ENCODE measurements around the gene FYCO1.

FYCO1 gene

DNA sequence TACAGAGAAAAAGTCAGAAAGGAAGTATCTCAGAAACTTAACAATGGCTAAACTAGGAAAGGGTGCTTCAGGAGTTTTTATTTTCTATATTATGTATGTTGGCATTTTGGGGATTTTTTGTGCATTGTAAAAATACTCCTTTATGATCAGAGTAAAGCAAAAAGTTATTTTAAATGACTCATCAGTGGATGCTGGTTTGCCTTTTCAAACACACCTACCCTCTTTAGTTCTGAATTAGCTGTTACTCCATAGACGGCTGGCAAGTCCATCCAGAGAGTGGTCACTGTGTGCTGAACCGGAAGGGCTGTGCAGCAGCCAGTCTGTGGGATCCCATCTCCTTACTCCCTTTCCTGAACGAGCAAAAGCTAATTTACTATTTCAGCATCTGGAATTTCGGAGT, 108.3 kb downstream of the FYCO1 start:
- DNase-seq (ENCODE audit: low read depth in 3 of 3), result no peak

DNA sequence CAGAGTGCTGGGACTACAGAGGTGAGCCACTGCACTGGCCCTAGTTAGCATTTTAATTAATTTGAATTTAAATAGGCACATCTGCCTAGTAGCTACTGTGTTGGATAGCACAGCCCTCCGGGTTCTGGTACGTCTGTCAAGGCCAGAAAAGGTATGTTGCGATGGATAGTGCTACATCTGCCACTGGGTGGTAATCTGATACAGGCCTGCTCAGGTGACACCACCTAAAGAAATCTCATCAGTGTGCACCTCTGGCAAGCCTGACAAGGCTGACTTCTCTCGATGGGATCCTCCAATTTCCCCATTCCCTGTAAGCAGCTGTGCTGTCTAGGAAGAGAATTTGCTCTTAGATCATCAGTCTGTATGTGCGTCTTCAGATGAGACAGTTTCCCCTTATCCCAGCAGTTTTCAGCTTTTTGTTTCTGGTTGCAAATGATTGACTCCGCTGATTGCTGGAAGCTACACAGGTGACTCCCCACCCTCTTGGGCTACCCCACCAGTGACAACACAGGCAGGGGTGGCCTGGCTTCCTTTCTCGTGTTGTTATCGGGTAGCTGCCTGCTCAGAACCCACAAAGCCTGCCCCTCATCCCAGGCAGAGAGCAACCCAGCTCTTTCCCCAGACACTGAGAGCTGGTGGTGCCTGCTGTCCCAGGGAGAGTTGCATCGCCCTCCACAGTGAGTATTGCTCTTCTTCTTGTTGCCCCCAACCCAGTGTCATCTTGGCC, 109.5 kb downstream of the FYCO1 start, which contains the start of gene CCR9:
CCR9 (plus strand) TSS at position 565 of the 727 bp plus-strand sequence. CDS start 8,391 bp downstream, outside the sequence.
- DNase-seq (ENCODE audit: low read depth in 3 of 3), result no peak

DNA sequence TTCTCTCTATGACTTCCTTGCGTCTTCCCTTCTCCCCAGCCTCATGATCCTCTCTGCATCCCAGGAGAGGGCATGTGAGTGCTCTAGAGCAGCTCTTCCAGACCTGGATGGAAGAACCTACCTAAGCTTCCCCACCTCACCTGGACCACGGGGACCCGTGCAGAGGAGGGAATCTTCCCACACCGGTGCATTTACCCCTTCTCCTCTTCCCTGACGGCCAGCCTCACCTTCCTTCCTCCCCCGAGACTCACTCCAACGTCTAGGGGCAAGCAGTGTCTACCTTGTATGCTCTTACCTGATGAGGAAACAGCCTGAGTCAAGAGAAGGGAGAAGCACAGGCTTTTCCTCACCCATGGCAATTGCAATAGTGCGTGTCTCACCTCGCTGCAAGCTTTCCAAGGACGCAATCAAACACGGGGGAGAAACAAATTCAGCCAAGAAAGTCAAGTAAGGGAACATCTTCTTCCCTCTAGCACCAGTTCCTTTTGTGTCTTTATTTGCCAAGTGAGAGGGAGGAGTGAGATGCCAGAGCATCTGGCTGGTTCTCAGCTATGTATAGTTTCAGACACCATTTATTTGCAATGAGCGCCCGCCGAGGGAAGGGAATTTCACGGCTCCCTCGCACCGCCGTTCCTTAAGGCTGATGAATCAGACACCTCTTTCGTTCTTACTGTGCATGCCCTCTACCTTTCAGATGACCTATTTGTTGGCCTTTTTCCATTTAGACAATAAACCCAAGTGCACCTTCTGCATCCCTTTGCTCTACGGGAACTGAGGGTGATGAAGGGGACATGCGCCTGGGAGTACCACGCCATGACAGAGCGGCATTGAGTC, 111.0 kb downstream of the FYCO1 start:
- peak in 1 of 3 experiments; percentile 22 for DNase-seq (ENCODE audit: low read depth in 3 of 3)

DNA sequence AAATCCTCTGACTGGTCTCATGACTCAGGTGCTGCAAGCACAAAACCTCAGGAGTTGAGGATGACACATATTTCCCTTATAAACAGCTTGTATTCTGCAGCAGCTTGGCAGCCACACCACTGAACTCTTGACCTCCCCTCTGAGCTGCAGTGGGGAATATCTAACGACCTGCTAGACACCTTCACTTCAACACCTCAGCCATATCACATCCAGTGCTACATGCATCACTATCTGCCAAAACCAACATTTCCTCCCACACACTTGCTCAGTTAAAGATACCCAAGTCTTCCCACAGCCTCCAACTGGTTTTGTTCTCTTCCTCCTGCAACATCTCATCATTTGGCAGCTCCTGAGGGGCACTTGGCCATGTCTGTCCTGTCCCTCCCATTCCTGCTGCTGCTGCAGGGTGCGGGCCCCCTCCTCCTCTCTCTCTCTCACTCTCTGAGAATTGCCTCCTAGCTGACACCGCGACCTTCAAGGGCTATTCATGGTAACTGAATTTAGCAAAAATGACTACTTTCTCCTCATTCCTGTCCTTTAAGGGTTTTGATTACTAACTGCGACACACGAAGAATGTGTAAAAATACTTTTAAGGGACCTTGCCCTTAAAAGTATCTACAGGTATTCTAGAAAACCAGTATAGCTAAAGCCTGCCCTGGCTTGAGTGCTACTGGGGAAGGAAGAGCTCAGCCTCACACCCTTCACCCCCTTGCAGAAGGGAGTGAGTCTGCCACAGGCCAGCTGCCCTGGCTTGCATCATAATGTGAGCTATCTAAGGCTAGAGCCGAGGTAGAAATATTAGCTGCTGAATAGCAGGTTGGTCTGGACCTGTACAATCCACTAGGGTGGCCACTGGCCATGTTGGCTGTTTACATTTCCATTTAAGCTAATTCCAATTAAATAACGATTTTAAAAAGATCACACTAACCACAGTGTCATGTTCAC, 114.3 kb downstream of the FYCO1 start:
- DNase-seq (ENCODE audit: low read depth in 3 of 3), result peak in 2 of 3 experiments; percentile 12 to 25

DNA sequence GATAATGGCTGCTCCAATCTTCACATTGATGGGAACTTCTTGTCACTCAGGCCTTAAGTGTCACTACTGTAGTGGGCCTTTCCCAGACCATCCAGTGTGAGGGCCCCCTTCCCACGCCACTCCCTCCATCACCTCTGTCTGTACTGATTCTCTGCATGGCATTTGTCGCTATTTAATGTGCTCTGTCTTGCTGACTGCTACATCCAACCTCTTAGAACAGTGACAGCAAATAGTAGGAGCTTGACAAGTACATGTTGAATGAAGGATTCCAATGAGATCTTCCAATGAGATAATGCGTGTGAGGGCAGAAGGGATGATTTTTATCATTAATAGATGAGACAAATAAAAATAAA, 114.9 kb downstream of the FYCO1 start:
- no peak for DNase-seq (ENCODE audit: low read depth in 3 of 3)

DNA sequence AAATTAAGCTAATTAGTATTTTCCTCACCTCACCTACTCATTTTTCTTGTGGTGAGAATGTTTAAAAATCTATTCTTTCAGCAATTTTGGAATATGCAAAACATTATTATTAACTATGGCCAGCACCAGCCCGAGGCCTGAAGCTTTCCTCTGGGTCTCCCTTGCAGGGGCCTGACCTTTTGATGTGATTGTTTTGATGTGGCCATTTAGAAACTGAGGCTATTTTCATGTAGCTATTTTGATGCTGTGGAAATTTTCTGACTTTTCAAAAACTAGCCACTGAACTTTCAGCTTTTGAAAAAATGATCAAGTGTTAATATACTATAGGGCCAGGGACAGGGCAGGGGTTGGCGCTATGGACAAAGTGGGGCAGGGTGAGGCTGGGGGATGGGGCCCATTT, 117.5 kb downstream of the FYCO1 start:
- DNase-seq (ENCODE audit: low read depth in 3 of 3), result no peak

DNA sequence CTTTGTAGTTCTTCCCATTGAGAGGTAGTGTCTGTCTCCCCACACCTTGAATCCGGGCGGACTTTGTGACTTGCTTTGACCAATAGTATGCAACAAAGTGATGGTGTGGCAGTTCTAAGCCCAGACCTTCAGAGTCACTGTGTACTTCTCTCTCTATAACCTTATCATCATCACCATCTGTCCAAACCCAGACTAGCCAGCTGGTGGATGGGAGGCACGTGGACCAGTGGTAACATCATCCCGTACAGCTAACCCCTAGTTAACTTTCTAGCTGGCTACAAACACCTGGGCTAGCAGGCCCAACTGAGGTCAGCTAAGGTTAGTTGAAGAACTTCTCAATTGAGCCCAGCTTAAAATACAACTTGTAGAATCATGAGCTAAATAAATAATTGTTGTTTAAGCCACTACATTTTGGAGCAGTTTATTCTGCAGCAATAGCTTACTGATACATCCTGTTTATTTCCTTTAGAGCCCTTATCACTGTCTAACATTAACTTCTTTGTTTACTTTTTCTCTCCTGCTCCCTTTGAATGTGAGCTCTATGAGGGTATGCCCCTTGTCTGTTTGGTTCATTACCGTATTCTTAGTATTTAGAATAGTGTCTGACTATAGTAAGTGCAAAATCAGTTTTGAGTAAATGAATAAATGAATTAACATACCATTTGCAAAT, 120.8 kb downstream of the FYCO1 start:
- DNase-seq (ENCODE audit: low read depth in 3 of 3), result no peak

DNA sequence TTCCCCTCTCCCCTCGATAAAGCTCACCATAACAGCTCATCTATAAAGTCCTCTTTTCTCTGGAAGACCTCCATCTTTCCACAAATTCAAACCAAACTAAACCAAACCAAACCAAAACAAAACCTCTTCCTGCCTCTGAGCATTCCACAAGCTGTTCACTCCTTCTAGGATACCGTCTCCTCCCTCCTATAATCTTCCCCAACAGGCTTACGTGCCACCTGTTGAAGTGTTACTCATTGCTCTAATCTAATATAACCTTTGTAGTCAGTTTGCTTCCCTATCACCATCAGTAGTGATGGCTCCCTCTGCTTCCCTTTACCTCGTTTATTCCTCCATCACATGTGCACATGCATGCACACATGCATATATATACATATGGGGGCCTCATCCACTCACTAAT, 122.0 kb downstream of the FYCO1 start:
- no peak for DNase-seq (ENCODE audit: low read depth in 3 of 3)

DNA sequence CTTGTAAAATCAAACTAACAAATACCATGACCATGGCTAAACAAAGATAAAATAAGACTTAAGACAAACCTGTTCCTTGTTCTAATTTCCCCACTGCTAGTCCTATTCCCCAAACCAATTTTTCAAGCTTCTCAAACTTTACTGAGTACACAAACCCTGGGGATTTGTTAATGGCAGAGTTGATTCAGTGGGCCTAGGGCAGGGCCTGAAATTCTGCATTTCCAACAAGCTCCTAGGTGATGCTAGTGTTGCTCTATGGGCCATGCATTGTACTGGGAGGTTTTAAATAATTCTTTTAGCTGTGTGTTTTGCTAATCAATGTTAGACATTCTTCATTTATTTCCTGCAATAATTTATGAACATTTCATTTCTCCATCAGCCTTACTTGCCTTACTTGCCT, 122.6 kb downstream of the FYCO1 start:
- DNase-seq (ENCODE audit: low read depth in 3 of 3), result no peak

DNA sequence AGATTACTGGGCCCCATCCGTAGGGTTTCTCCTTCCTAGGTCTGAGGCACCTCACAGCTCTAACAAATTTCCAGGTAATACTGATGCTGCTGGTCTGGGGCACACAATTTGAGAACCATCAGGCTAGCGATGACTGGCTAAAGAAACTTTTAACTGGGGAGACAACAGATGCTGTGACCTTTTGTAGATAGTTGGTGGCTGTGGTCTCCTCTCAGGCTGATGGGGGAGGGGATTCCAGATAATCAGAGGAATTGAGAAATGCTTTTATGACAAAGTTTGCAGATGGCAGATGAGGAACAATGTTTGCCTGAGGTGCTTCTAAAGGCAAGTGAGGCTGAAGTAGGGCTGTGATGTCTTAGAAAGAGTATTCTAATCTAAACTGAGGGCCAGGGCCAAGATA, 123.1 kb downstream of the FYCO1 start:
- DNase-seq (ENCODE audit: low read depth in 3 of 3), result no peak

DNA sequence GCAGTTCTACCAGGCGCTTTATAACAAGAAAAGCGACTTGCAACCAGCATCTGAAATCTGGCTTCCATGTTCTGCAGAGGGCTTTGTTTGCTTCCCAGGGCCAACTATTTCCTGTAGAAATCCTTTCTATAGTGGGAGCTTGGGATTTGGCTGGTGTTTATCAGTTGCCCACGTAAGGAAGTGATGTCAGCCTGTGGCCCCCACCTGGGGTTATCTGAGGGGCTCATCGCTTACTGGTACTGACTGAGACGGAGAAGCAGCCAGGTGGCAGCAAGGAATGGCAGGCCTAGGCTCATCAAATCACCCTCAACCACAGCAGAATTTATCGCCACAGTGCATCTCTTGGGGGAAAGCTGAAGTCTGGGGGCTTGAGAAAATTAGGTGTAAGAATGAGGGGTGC, 123.8 kb downstream of the FYCO1 start:
- DNase-seq (ENCODE audit: low read depth in 3 of 3), result no peak

DNA sequence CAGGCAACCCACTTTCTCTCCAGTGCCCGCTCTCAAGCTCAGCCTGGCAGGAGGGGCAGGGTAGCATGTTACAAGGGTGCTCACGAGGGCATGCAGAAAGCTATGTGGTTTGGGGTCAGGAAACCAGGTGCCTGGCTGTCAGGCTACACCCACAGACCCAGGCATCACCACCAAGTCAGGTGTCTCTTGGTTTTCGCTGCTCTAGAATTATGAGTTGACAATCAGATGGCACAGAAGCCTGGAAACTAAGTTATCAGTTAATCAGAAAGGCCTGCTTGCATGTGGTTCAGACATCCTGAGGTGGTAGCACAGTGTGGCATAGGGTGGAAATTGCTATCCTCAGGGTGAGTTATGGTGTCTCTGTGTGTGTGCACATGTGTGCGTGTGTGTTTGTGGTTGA, 125.5 kb downstream of the FYCO1 start:
- DNase-seq (ENCODE audit: low read depth in 3 of 3), result peak in 2 of 3 experiments; percentile 11 to 19

DNA sequence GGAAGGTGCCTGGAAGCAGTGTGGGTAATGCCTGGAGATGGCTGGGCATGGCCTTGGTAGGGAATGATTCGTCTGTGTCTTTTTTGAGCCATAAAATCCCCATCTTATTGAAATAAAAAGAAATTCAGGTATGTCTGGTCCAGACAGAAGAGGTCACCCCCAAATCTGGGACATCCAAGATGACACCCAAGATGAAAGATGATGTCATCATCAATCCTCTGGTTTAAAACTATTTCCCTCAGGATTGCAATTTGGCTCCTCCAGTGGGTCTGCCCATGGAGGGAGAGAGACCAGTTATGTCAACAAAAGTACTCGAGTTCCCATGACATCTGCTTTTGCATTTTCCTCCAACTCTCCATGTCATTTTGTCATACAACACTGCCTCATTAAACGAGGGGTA, 126.0 kb downstream of the FYCO1 start:
- no peak for DNase-seq (ENCODE audit: low read depth in 3 of 3)

DNA sequence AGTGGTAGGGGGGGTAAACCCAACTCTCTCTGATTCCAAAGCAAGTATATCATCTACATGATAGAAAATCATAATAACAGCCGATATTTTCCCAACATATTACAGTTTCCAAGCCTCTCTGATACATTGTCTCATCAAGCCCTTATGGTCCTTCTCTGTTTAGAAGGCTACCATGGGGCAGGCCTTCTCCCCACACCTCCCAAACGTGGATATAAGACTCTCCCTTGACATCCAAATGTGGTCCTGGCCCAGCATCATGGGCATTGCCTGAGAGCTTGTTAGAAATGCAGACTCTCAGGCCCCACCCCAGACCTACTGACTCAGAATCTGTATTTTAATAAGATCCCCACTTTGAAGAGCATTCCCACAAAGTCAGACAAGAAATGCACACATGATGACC, 127.0 kb downstream of the FYCO1 start:
- no peak for DNase-seq (ENCODE audit: low read depth in 3 of 3)

DNA sequence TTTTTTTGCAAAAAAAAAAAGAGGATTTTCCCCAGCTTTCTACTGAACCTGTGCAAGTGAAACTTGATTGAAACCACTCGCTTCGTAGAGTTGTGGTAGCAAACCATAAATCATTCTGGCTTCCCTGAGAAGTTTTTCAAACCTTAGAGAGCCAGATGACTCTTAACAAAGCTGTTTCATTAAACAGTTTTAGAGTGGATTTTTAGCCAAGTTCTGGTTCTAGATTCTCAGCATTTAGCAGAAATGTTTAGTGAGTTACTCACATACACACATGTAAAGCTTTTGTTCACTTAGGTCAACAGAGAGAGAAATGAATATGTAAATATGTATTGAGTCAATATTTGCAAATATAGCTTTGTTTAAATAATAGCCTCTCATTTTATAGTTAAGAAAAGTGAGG, 127.4 kb downstream of the FYCO1 start:
- DNase-seq (ENCODE audit: low read depth in 3 of 3), result no peak

All from stimulated activated CD4-positive, alpha-beta T cell treated with anti-CD3 and anti-CD28 coated beads, TNF-alpha, amount 100 ng/mL, for 24 hours (primary cell).